Measurements from ENCODE around the gene ZYG11B.

GRCh38 chr1:52707927-52708655 lies 18.2 kb upstream of the ZYG11B start:
- TF ChIP-seq CTCF (IDR thresholded peaks at IDR 0.05; ENCODE audit: poor library complexity, severe bottlenecking) (no peak), POLR2AphosphoS5 (IDR thresholded peaks at IDR 0.05) (no peak), EZH2 (IDR thresholded peaks at IDR 0.05; ENCODE audit: borderline replicate concordance, insufficient read depth, low read length, poor library complexity, severe bottlenecking) (no peak), REST (IDR thresholded peaks at IDR 0.05; ENCODE audit: borderline replicate concordance) (no peak), SMC3 (conservative IDR thresholded peaks at IDR 0.05; ENCODE audit: poor library complexity) (no peak), EP300 (conservative IDR thresholded peaks at IDR 0.05; ENCODE audit: poor library complexity, severe bottlenecking) (no peak), RAD21 (conservative IDR thresholded peaks at IDR 0.05) (no peak)

Measured in neural cell (in vitro differentiated cells).